Measurements from ENCODE around the gene CELF4.

GRCh38 chr18:37567061-37567993 is 1.7 kb upstream of the CELF4 start:
- no peak for TF ChIP-seq CTCF (IDR thresholded peaks at IDR 0.05)
- no peak for TF ChIP-seq EP300 (IDR thresholded peaks at IDR 0.05)

Data from upper lobe of left lung (tissue), 4 donors.